ENCODE results near the gene TMEM233. TPM values are rescaled to one million over a fixed set of nuclear protein-coding genes. Genes with fewer than 3 reads are reported as not detected.

Gene TMEM233
- polyA plus RNA-seq, 3 donors: not detected

- no peak overlapping the region for H3K4me3 ChIP-seq (replicated peaks in 1 of 3; ENCODE audit: low read depth in 2 of 3, low read length in 3 of 3)
- no peak overlapping the region for H2AFZ ChIP-seq (ENCODE audit: insufficient read depth, low read depth, low read length, poor library complexity, severe bottlenecking)
- H3K4me2 ChIP-seq (replicated peaks; ENCODE audit: extremely low read depth, low read length, poor library complexity, severe bottlenecking): no peak overlapping the region
- no peak overlapping the region for H3K9ac ChIP-seq (ENCODE audit: insufficient read depth, low read length, poor library complexity, severe bottlenecking)
- no peak overlapping the region for H3K27ac Mint-ChIP-seq
- H3K27me3 ChIP-seq (ENCODE audit: control insufficient read depth in 2 of 2, insufficient read depth in 2 of 2, low read length in 2 of 2): no peaks in the 10 kb centered on the region
- H3K27ac ChIP-seq (ENCODE audit: low read depth in 1 of 2, low read length in 2 of 2): no peak overlapping the region
- H3K36me3 Mint-ChIP-seq: no peaks in the 10 kb centered on the region
- peaks cover 0 to 2% (median 0%) of the 10 kb centered on the region in 7 donors for H3K9me3 Mint-ChIP-seq
- H4K20me1 ChIP-seq (ENCODE audit: insufficient read depth, low read length): no peaks in the 10 kb centered on the region
- DNase-seq: no peak
- H3K36me3 ChIP-seq (replicated peaks in 1 of 2; ENCODE audit: control insufficient read depth in 1 of 2, insufficient read depth in 2 of 2, low read length in 2 of 2): no peaks in the 10 kb centered on the region
- no peaks in the 10 kb centered on the region for H3K4me1 Mint-ChIP-seq
- intact Hi-C loops (cut with micrococcal nuclease): no loop called here
- no peak overlapping the region for H3K4me3 Mint-ChIP-seq
- no peaks in the 10 kb centered on the region for H3K4me1 ChIP-seq (ENCODE audit: control insufficient read depth in 1 of 2, insufficient read depth in 2 of 2, low read length in 2 of 2)
- no peak for TF ChIP-seq CTCF (IDR thresholded peaks at IDR 0.05)
- H3K79me2 ChIP-seq (ENCODE audit: insufficient read depth, low read length): no peaks in the 10 kb centered on the region
- 92% methylated on average over 1 of the region's 1 CpG for WGBS (ENCODE audit: insufficient coverage)
- H3K27me3 Mint-ChIP-seq (ENCODE audit: low read depth in 3 of 3): peaks cover 0 to 7% (median 3%) of the 10 kb centered on the region in 3 donors
- no peaks in the 10 kb centered on the region for H3K9me3 ChIP-seq (replicated peaks in 1 of 2; ENCODE audit: control insufficient read depth in 1 of 2, insufficient read depth in 1 of 2, low read length in 2 of 2)
Observed at GRCh38 chr12:119574255-119574654, 19.3 kb upstream of the TMEM233 start.

DNA sequence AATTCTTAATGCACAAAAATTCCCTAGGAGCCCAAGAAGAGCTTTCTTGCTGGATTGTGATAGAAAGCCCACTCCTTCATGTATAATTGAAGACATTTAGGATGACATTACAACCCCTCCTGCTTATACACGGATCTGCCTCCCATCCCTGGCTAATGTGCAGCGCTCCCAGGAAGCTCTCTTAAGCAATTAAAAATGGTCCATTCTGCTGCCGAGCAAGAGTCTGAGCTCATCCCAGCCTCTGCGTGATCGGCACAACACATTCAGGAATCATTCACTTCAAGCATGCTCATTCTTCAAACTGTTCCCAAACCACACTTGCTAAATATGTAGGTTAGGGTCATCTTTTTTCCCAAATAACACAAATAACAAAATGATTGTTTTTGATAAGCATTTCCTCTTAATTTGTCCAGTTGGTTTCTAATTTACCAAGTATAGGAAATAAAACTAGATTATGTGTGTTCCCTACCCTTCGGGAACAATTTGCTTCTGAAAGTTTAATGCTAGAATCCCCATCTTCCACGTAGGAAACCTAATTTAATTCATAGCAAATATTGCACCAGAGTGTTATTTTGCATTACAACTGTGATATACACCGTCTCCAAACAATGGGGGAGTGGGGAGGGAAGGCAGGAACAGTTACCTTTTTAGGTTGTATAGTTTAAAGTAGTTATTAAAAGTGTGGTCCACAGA is 17.3 kb upstream of the TMEM233 start:
- intact Hi-C loops (cut with micrococcal nuclease): no loop called here
- no peak for TF ChIP-seq CTCF (IDR thresholded peaks at IDR 0.05)
- Histone ChIP-seq H3K36me3 (replicated peaks in 1 of 2; ENCODE audit: control insufficient read depth in 1 of 2, insufficient read depth in 2 of 2, low read length in 2 of 2) (no peaks in the 10 kb centered on the region), H3K4me2 (replicated peaks; ENCODE audit: extremely low read depth, low read length, poor library complexity, severe bottlenecking) (no peak overlapping the region), H2AFZ (ENCODE audit: insufficient read depth, low read depth, low read length, poor library complexity, severe bottlenecking) (no peak overlapping the region), H3K4me1 (ENCODE audit: control insufficient read depth in 1 of 2, insufficient read depth in 2 of 2, low read length in 2 of 2) (no peaks in the 10 kb centered on the region), H3K9ac (ENCODE audit: insufficient read depth, low read length, poor library complexity, severe bottlenecking) (no peak overlapping the region), H3K4me3 (replicated peaks in 1 of 3; ENCODE audit: low read depth in 2 of 3, low read length in 3 of 3) (no peak overlapping the region), H3K27ac (ENCODE audit: low read depth in 1 of 2, low read length in 2 of 2) (no peak overlapping the region), H4K20me1 (ENCODE audit: insufficient read depth, low read length) (no peaks in the 10 kb centered on the region), H3K79me2 (ENCODE audit: insufficient read depth, low read length) (no peaks in the 10 kb centered on the region), H3K9me3 (replicated peaks in 1 of 2; ENCODE audit: control insufficient read depth in 1 of 2, insufficient read depth in 1 of 2, low read length in 2 of 2) (no peaks in the 10 kb centered on the region), H3K27me3 (ENCODE audit: control insufficient read depth in 2 of 2, insufficient read depth in 2 of 2, low read length in 2 of 2) (no peaks in the 10 kb centered on the region)
- no peak overlapping the region for H3K27ac Mint-ChIP-seq
- no peak for DNase-seq
- H3K4me1 Mint-ChIP-seq: no peaks in the 10 kb centered on the region
- no peaks in the 10 kb centered on the region for H3K36me3 Mint-ChIP-seq
- peaks cover 0 to 3% (median 2%) of the 10 kb centered on the region in 3 donors for H3K27me3 Mint-ChIP-seq (ENCODE audit: low read depth in 3 of 3)
- peaks cover 0 to 2% (median 0%) of the 10 kb centered on the region in 7 donors for H3K9me3 Mint-ChIP-seq
- H3K4me3 Mint-ChIP-seq: no peak overlapping the region
- 93% methylated on average over 2 of the region's 8 CpGs for WGBS (ENCODE audit: insufficient coverage)
